PC-3 (cell line): Measurements from ENCODE around the gene SLAIN1.

Experiments
- CTCF ChIP-seq: fragments of 300-600 bp; sonication (generic); conservative IDR thresholded peaks from 2 replicates; pipeline ENCODE4 v1.5.1; 2017; ENCODE audit warnings: antibody characterized with exemption, low read depth, mild to moderate bottlenecking, low read length
- EZH2 ChIP-seq: fragments of 300-600 bp; sonication (generic); IDR thresholded peaks from one replicate; pipeline ENCODE4 v1.6.1; 2017; ENCODE audit warnings: antibody characterized with exemption, mild to moderate bottlenecking, low read length; ENCODE audit not compliant: unreplicated experiment
- EZH2phosphoT487 ChIP-seq: fragments of 300-600 bp; sonication (generic); IDR thresholded peaks from 2 replicates; pipeline ENCODE4 v1.6.1; 2018; ENCODE audit warnings: mild to moderate bottlenecking, antibody characterized with exemption, low read length, borderline replicate concordance

- TF ChIP-seq CTCF (no peak), EZH2 (no peak), EZH2phosphoT487 (no peak)
Observed at GRCh38 chr13:77810878-77811277, 113.4 kb downstream of the SLAIN1 start.
